A549 treated with DMSO at 1 μM for 4 hours (cell line): ENCODE measurements around the gene ZPBP2. TPM values are rescaled to one million over a fixed set of nuclear protein-coding genes. Genes with fewer than 3 reads are reported as not detected.

ENCODE experiments used
- total RNA-seq: library from RNA; stranded (reverse); fragments of 200-300 nt; extraction: Qiagen RNA extraction; gene quantifications from 5 replicates; pipeline ENCODE4 v1.2.3, GENCODE V29; 2022; ENCODE audit warnings: low read depth

The ZPBP2 gene
- total RNA-seq = not detected in 5 replicates

GRCh38 chr17:39867880-39868553 lies at the start of gene ZPBP2:
Gene ZPBP2, plus strand, starts transcription at chr17:39868202. Its CDS starts 153 bp downstream, at chr17:39868355.

GRCh38 chr17:39863918-39864746 lies 3.9 kb upstream of the ZPBP2 start, which contains the start of gene IKZF3:
Gene IKZF3, minus strand, starts transcription at chr17:39864312. Its CDS starts 186 bp downstream, at chr17:39864126.

Other genes starting within 250 kb of the ZPBP2 start
- gene PPP1R1B, start 241.2 kb upstream of the ZPBP2 start, total RNA-seq = 0.18 TPM in 1 of 5 replicates, not detected in the others
- gene STARD3, start 231.1 kb upstream of the ZPBP2 start, total RNA-seq = 49.8 to 64.8 TPM (median 57.2 TPM) in 5 replicates
- 0.77 to 1.8 TPM (median 1.0 TPM) in 5 replicates for gene TCAP, start 202.9 kb upstream of the ZPBP2 start, total RNA-seq
- 0.13 TPM in 1 of 5 replicates, not detected in the others for gene PNMT, start 199.7 kb upstream of the ZPBP2 start, total RNA-seq
- 7.3 to 8.5 TPM (median 7.8 TPM) in 5 replicates for gene PGAP3, start 180.1 kb upstream of the ZPBP2 start, total RNA-seq
- 30.4 to 39.9 TPM (median 32.8 TPM) in 5 replicates for gene ERBB2, start 168.1 kb upstream of the ZPBP2 start, total RNA-seq
- gene MIEN1, start 137.7 kb upstream of the ZPBP2 start, total RNA-seq = 90.3 to 101 TPM (median 92.4 TPM) in 5 replicates
- gene GRB7, start 130.3 kb upstream of the ZPBP2 start, total RNA-seq = 4.2 to 7.1 TPM (median 6.5 TPM) in 5 replicates
- not detected in 5 replicates for gene IKZF3, start 3.9 kb upstream of the ZPBP2 start, total RNA-seq
- gene GSDMB, start 50.4 kb downstream of the ZPBP2 start, total RNA-seq = 1.7 to 3.1 TPM (median 2.5 TPM) in 5 replicates
- gene ORMDL3, start 59.4 kb downstream of the ZPBP2 start, total RNA-seq = 36.2 to 49.3 TPM (median 43.7 TPM) in 5 replicates
- not detected in 5 replicates for gene LRRC3C, start 59.5 kb downstream of the ZPBP2 start, total RNA-seq
- not detected in 5 replicates for gene GSDMA, start 94.8 kb downstream of the ZPBP2 start, total RNA-seq
- 164 to 182 TPM (median 175 TPM) in 5 replicates for gene PSMD3, start 112.6 kb downstream of the ZPBP2 start, total RNA-seq
- not detected in 5 replicates for gene CSF3, start 147.2 kb downstream of the ZPBP2 start, total RNA-seq
- 45.9 to 55.9 TPM (median 54.7 TPM) in 5 replicates for gene MED24, start 186.2 kb downstream of the ZPBP2 start, total RNA-seq
- 13.4 to 17.4 TPM (median 15.7 TPM) in 5 replicates for gene THRA, start 194.8 kb downstream of the ZPBP2 start, total RNA-seq
- 9.1 to 10.6 TPM (median 9.6 TPM) in 5 replicates for gene NR1D1, start 232.4 kb downstream of the ZPBP2 start, total RNA-seq